NOMO-1 treated with DMSO at 0.1 percent for 48 hours (cell line): ENCODE data around the gene RPTOR.

Experiments
- DNase-seq: peaks from one replicate; lab custom pipeline; 2025; ENCODE audit not compliant: unreplicated experiment; lab: John Stamatoyannopoulos, UW

RPTOR gene

GRCh38 chr17:80882323-80882722 lies 337.7 kb downstream of the RPTOR start:
- no peak for DNase-seq

GRCh38 chr17:80882926-80883685 lies 338.5 kb downstream of the RPTOR start:
- DNase-seq = no peak

DNA sequence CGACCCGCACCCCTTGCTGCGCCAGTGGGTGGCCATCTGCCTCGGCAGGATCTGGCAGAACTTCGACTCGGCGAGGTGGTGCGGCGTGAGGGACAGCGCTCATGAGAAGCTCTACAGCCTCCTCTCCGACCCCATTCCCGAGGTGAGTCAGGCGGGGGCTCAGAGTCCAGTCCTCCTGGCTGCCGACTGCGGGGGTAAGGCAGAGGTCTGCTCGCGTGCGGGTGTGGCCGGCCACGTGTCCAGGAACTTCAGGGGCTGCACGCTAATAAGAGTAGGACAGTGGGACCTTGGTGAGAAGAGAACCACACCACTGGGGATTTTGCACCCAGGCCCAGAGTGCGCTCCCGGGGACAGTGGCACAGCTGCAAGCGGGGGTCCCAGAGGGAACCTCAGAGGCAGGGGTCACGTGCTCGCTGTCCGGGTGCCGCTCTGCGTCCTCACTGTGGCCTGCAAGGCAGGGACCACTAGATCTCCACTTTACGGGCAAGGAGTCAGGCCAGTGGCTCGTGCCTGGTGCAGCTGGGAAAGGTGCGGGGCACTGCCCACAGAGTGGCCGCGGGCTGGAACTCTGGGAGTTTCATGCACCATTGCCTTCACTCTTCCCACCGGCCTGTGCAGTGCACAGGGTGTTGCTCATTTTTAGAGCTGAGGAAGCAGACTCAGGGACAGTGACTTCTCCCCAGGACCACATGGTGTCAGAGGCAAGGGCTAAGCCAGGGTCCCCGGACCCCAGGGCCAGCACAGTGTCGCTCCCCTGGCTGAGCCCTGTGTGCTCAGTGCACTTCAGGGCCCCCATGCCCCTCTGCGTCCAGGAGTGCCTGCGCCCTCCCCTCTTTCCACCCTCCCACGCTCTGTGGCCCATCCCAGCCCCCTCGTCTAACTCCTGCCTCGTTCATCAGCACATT lies 339.4 kb downstream of the RPTOR start:
- DNase-seq = no peak

- no peak for DNase-seq
These were observed 340.2 kb downstream of the RPTOR start for GRCh38 chr17:80884811-80885210.

DNA sequence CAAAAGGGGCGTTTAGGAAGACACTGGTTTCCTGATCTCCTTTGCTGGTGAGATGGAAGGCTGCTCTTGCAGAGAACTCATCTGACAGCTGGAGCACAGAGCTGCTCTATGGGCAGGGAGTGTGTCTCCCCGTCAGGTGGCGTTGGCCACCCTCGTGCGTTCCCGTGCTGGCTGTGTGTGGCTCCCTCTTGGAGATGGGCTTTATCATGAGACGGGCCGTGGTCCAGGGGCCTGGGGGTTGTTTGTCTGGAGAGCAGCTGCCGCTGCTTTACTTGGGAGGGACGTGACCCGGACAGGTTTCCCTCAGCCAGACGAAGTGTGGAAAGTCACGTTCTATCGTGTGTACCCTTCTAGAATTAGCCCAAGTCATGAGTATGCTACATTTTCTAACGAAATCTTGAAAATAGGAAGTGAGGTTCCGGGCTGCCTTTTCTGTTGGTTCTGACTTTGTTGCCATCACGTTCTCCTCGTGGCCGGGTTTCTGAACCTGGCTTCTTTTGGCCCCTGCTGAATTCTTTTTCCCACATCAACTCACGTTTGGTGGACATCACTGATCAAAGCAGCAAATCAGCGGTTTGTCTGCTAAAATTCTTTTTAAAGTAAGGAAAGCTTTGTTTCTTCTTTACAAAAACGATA lies 341.4 kb downstream of the RPTOR start:
- DNase-seq = no peak

DNA sequence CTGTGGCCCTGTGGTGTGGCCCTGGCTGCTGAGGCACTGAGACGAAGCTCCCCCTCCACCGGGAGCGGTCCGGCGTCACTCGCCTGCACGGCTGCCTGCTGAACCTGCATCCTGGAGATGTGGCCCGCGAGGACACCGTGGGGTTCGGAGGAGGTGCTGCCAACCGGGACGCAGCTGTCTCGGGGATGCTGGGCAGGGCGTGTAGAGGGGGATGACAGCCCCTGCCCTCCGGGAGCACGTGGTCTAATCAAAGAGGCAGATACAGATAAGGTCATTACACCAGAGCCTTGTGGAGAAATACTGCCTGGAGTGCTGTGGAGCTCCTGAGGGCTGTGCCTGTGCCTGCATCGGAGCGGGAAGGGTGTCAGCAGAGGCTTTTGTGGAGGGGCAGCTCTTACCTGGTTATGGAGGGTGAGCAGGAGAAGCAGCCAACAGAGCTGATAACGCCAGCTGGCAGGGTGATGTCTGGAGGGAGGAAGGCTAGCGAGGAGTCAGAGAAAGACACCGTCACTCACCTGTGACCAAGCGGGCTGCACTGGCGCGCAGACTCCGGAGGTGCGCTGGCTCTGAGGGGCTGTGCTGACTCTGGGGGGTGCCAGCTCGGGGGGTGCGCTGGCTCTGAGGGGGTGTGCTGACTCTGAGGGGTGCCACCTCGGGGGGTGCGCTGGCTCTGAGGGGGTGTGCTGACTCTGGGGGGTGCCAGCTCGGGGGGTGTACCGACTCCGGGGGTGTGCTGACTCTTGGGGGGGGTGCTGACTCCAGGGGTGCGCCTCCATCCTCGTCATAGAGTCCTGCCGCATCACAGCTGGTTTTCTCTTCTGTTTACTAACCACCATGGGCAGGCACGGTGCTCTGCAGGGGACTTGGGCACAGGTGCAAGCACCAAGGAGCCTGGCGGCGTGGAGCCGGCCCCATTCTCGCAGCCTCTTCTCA lies 342.3 kb downstream of the RPTOR start:
- no peak for DNase-seq

DNA sequence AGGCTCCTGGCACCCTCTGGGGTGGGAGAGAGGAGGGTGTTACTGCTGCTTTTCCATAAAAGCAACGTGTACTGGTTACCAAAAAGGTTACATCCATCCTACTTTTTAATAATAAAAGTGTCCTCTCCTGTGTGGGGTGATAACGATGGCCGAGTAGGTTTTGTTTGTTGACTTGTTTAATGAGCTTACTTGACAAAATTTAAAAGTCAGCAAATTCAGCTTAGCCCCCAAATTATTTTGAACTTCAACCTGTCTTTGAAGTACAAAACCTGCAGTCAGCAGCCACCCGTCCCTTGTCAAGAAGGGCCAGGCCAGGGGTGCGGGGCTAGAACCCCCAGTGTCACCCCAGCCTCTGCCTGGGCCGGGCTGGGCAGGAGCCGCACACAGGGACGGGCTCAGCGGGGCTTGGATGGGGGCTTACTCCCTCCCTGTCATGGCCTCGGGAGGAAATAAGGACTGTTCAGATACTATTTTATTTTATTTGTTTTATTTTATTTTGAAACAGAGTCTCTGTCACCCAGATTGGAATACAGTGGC lies 343.1 kb downstream of the RPTOR start:
- DNase-seq = no peak

DNA sequence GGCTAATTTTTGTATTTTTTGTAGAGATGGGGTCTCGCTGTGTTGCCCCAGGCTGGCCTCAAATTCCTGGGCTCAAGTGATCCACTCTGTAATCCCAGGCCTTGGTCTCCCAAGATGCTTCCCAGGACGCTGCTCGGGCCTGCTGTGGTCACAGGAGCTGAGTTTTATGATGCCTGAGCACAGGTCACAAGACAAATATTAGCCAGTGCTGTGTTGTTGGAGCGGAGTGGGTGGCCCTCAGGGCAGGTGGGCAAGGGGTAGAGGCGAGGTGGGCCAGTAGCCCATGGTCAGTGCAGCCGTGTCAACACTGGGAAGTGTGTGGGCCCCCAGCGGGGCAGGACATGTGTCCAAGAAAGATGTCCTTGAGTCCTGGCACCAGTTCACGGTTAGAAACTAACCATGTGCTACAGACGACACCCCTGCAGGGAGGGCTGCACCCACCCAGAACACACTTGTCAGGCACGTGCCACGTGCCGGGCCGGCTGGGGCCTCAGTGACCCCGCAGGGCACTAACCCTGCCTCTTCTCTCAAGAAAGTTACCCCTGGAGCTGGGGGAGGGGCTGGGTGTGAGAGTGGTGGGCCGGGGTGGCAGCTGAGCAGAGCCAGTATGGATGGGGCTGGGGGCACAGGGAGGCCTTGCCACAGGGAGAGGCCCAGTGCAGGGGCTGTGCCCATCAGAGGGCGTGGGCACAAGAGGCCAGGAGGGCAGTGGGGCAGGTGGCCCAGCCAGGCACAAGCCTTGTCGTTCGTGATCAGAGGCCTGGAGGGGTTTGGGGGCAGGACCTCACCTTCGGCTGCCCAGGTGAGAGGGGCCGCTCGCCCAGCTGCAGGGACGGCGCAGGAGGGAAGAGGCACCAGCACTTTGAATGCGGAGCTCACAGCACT lies 343.9 kb downstream of the RPTOR start:
- no peak for DNase-seq

GRCh38 chr17:80889231-80890195 lies 344.9 kb downstream of the RPTOR start:
- no peak for DNase-seq

- DNase-seq = no peak
These were observed 345.7 kb downstream of the RPTOR start for GRCh38 chr17:80890196-80890920.

- no peak for DNase-seq
These were observed 346.3 kb downstream of the RPTOR start for GRCh38 chr17:80890921-80891396.

DNA sequence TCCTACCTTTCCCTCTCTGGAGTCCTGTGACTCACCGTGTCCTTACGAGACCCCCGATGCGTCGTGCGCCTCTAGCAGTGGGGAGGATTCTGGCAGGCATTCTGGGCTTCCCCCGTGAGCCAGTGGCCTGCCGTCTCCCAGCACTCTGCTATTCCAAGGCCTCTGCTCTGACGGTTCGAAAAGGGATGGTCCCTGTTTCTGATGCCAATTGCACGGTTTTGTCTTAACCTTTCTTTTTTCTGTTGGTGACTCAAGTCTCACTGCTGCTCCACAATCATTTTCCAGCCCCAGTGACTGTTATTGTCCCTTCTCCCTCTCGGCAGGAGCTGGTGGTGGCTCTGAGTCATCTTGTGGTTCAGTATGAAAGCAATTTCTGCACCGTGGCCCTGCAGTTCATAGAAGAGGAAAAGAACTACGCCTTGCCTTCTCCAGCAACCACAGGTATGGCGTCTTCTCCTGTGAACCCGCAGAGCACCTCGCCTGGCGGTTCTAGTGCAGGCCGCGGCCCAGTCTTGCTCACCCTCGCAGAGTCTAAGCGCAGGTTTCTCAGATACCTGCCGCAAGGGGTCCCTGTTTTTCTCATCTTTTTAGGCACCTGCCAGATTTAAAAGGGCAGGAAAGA lies 346.9 kb downstream of the RPTOR start:
- DNase-seq = peak; percentile 92

- DNase-seq = peak; percentile 96
These were observed 347.6 kb downstream of the RPTOR start for GRCh38 chr17:80892019-80892855.

GRCh38 chr17:80892900-80893603 lies 348.4 kb downstream of the RPTOR start:
- DNase-seq = peak; percentile 12
